Measurements from ENCODE around the gene RNF167.

Gene RNF167

DNA sequence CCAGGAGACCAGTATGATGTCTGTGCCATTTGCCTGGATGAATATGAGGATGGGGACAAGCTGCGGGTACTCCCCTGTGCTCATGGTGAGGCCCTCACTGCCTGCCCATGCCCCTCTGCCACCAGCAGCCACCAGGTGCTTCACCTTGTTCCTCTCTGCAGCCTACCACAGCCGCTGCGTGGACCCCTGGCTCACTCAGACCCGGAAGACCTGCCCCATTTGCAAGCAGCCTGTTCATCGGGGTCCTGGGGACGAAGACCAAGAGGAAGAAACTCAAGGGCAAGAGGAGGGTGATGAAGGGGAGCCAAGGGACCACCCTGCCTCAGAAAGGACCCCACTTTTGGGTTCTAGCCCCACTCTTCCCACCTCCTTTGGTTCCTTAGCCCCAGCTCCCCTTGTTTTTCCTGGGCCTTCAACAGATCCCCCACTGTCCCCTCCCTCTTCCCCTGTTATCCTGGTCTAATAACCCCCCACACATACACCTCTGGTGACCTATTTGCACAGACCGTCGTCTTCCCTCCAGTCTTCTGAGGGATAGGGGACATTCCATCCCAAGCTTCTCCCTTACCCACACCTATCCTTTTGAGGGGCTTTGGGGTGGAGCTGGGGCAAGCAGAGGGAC, 4.6 kb downstream of the RNF167 start:
- ChIA-PET CTCF (interaction anchor here (0.6 to 1.3 kb wide), 3 partner anchors 22 to 118 kb away, joined by 3 to 5 read pairs (median 3); partner anchors contain the start of gene CHRNE), POLR2A (interaction anchor here (0.6 to 17.9 kb wide), 5 partner anchors 10 to 77 kb away, joined by 3 to 358 read pairs (median 8); partner anchors contain the start of genes GP1BA and SPAG7)
- Histone ChIP-seq H3K4me3 (ENCODE audit: low read depth, low read length) (no peak overlapping the region), H3K27ac (ENCODE audit: extremely low read depth, low read depth, low read length) (peak overlapping the region; percentile 99), H3K9me3 (ENCODE audit: control insufficient read depth, insufficient read depth, low read depth, low read length) (no peaks in the 10 kb centered on the region), H3K4me1 (ENCODE audit: control insufficient read depth, insufficient read depth, low read length) (peaks cover 19% of the 10 kb centered on the region), H3K36me3 (ENCODE audit: control insufficient read depth in 2 of 2, insufficient read depth in 1 of 2, low read length in 2 of 2) (peaks cover 38 to 60% of the 10 kb centered on the region in 2 experiments)
- TF ChIP-seq, protein P1, sequence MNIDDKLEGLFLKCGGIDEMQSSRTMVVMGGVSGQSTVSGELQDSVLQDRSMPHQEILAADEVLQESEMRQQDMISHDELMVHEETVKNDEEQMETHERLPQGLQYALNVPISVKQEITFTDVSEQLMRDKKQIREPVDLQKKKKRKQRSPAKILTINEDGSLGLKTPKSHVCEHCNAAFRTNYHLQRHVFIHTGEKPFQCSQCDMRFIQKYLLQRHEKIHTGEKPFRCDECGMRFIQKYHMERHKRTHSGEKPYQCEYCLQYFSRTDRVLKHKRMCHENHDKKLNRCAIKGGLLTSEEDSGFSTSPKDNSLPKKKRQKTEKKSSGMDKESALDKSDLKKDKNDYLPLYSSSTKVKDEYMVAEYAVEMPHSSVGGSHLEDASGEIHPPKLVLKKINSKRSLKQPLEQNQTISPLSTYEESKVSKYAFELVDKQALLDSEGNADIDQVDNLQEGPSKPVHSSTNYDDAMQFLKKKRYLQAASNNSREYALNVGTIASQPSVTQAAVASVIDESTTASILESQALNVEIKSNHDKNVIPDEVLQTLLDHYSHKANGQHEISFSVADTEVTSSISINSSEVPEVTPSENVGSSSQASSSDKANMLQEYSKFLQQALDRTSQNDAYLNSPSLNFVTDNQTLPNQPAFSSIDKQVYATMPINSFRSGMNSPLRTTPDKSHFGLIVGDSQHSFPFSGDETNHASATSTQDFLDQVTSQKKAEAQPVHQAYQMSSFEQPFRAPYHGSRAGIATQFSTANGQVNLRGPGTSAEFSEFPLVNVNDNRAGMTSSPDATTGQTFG (tag by site-specific recombination; IDR thresholded peaks at IDR 0.05; ENCODE audit: borderline replicate concordance), result no peak
- TF ChIP-seq ZNF394 (tag by site-specific recombination; IDR thresholded peaks at IDR 0.05; ENCODE audit: borderline replicate concordance) (0 out of 2 replicates have a peak, but pooled peaks have one; percentile 49), ZNF16 (tag by site-specific recombination; IDR thresholded peaks at IDR 0.05; ENCODE audit: low read depth) (no peak), ZNF10 (tag by site-specific recombination; IDR thresholded peaks at IDR 0.05) (0 out of 2 replicates have a peak, but pooled peaks have one; percentile 1), ZNF792 (tag by site-specific recombination; IDR thresholded peaks at IDR 0.05) (no peak), ZBTB1 (tag by site-specific recombination; IDR thresholded peaks at IDR 0.05) (no peak), ZNF335 (tag by site-specific recombination; conservative IDR thresholded peaks at IDR 0.05) (peak; percentile 44)

DNA sequence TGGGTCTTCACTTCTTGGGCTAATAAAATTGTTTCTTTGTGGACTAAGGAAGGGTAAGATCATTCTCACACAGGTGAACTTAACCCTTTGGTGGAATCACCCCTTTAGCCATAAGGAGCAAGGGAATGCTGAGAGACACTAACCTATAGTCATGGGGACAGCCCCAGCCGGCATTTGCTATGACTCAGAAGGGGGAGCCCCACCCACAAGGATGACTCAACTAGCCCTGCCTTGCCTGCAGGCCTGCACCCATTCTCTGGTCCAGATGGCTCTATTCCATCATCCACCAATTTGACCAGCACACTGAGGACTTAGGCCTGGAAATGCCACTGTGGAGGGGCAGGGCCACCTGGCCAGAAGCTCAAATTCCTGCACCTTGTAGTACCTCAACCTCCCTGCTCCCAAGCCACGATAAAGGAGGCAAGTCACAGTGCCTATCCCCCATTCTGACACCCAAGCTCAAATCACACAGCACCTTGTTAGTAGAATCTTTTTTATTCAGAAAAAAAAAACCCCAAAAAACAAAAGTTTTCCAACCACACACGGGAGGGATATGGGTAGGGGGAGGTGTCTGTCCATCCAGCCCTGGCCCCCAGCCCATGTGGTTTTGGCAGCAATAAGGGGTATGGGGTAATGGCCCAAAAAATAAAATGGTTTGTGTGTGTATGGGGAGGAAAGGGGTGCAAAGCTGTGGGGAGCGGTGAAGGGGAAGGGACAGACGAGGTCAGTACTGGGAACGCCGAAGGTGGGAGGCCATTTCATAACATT, 5.3 kb downstream of the RNF167 start:
- H3K4me1 ChIP-seq (ENCODE audit: control insufficient read depth, insufficient read depth, low read length), result peaks cover 19% of the 10 kb centered on the region
- no peak overlapping the region for H3K4me3 ChIP-seq (ENCODE audit: low read depth, low read length)
- CTCF ChIA-PET, result interaction anchor here (1.0 to 2.5 kb wide), 5 partner anchors 36 to 146 kb away, joined by 3 to 11 read pairs (median 4); partner anchors contain the start of genes CAMTA2 and CHRNE
- H3K36me3 ChIP-seq (ENCODE audit: control insufficient read depth in 2 of 2, insufficient read depth in 1 of 2, low read length in 2 of 2), result peaks cover 38 to 60% of the 10 kb centered on the region in 2 experiments
- POLR2A ChIA-PET, result interaction anchor here (0.6 to 17.9 kb wide), 6 partner anchors 11 to 77 kb away, joined by 3 to 358 read pairs (median 6); partner anchors contain the start of genes GP1BA and SPAG7
- no peaks in the 10 kb centered on the region for H3K9me3 ChIP-seq (ENCODE audit: control insufficient read depth, insufficient read depth, low read depth, low read length)
- H3K27ac ChIP-seq (ENCODE audit: extremely low read depth, low read depth, low read length), result peak overlapping the region; percentile 99
- TF ChIP-seq HOXA7 (CRISPR knock-in tag; IDR thresholded peaks at IDR 0.05; ENCODE audit: borderline replicate concordance), result no peak
- TF ChIP-seq ZNF221 (tag by site-specific recombination; IDR thresholded peaks at IDR 0.05; ENCODE audit: borderline replicate concordance), result no peak
- TF ChIP-seq KLF7 (tag by site-specific recombination; IDR thresholded peaks at IDR 0.05; ENCODE audit: borderline replicate concordance), result peak; percentile 54; the same call in 1 of the 2 replicates
- TF ChIP-seq ZNF626 (tag by site-specific recombination; IDR thresholded peaks at IDR 0.05), result no peak
- TF ChIP-seq, protein P2, sequence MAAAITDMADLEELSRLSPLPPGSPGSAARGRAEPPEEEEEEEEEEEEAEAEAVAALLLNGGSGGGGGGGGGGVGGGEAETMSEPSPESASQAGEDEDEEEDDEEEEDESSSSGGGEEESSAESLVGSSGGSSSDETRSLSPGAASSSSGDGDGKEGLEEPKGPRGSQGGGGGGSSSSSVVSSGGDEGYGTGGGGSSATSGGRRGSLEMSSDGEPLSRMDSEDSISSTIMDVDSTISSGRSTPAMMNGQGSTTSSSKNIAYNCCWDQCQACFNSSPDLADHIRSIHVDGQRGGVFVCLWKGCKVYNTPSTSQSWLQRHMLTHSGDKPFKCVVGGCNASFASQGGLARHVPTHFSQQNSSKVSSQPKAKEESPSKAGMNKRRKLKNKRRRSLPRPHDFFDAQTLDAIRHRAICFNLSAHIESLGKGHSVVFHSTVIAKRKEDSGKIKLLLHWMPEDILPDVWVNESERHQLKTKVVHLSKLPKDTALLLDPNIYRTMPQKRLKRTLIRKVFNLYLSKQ (tag by site-specific recombination; IDR thresholded peaks at IDR 0.05; ENCODE audit: borderline replicate concordance), result no peak
- no peak for TF ChIP-seq ZNF175 (tag by site-specific recombination; IDR thresholded peaks at IDR 0.05)
- peak; percentile 29; the same call in 1 of the 2 replicates for TF ChIP-seq ZFP69B (tag by site-specific recombination; IDR thresholded peaks at IDR 0.05)
- TF ChIP-seq ZNF24 (tag by site-specific recombination; IDR thresholded peaks at IDR 0.05), result no peak
- TF ChIP-seq ZNF292 (tag by site-specific recombination; IDR thresholded peaks at IDR 0.05; ENCODE audit: borderline replicate concordance, low read depth), result no peak
- no peak for TF ChIP-seq ZNF169 (tag by site-specific recombination; IDR thresholded peaks at IDR 0.05)
- no peak for TF ChIP-seq ZNF707 (tag by site-specific recombination; IDR thresholded peaks at IDR 0.05)
- TF ChIP-seq, protein P3, sequence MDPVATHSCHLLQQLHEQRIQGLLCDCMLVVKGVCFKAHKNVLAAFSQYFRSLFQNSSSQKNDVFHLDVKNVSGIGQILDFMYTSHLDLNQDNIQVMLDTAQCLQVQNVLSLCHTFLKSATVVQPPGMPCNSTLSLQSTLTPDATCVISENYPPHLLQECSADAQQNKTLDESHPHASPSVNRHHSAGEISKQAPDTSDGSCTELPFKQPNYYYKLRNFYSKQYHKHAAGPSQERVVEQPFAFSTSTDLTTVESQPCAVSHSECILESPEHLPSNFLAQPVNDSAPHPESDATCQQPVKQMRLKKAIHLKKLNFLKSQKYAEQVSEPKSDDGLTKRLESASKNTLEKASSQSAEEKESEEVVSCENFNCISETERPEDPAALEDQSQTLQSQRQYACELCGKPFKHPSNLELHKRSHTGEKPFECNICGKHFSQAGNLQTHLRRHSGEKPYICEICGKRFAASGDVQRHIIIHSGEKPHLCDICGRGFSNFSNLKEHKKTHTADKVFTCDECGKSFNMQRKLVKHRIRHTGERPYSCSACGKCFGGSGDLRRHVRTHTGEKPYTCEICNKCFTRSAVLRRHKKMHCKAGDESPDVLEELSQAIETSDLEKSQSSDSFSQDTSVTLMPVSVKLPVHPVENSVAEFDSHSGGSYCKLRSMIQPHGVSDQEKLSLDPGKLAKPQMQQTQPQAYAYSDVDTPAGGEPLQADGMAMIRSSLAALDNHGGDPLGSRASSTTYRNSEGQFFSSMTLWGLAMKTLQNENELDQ (tag by site-specific recombination; IDR thresholded peaks at IDR 0.05; ENCODE audit: low read depth), result no peak
- TF ChIP-seq, protein P4, sequence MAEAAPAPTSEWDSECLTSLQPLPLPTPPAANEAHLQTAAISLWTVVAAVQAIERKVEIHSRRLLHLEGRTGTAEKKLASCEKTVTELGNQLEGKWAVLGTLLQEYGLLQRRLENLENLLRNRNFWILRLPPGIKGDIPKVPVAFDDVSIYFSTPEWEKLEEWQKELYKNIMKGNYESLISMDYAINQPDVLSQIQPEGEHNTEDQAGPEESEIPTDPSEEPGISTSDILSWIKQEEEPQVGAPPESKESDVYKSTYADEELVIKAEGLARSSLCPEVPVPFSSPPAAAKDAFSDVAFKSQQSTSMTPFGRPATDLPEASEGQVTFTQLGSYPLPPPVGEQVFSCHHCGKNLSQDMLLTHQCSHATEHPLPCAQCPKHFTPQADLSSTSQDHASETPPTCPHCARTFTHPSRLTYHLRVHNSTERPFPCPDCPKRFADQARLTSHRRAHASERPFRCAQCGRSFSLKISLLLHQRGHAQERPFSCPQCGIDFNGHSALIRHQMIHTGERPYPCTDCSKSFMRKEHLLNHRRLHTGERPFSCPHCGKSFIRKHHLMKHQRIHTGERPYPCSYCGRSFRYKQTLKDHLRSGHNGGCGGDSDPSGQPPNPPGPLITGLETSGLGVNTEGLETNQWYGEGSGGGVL (tag by site-specific recombination; IDR thresholded peaks at IDR 0.05), result 0 out of 2 replicates have a peak, but pooled peaks have one; percentile 2
- no peak for TF ChIP-seq ZNF335 (tag by site-specific recombination; conservative IDR thresholded peaks at IDR 0.05)
- TF ChIP-seq ZNF248 (tag by site-specific recombination; IDR thresholded peaks at IDR 0.05), result no peak

Data from HEK293 (cell line).